Smooth muscle cell of bladder (primary cell): ENCODE measurements around the gene ZNF263. TPM values are rescaled to one million over a fixed set of nuclear protein-coding genes. Genes with fewer than 3 reads are reported as not detected.

Experiments used
- total RNA-seq: library from RNA; depleted of rRNA; stranded (reverse); fragments of >200 nt; gene quantifications from 2 replicates; pipeline ENCODE4 v1.2.3, GENCODE V29; 2014

The ZNF263 gene
- total RNA-seq, result 33.6 and 34.8 TPM in 2 replicates

DNA sequence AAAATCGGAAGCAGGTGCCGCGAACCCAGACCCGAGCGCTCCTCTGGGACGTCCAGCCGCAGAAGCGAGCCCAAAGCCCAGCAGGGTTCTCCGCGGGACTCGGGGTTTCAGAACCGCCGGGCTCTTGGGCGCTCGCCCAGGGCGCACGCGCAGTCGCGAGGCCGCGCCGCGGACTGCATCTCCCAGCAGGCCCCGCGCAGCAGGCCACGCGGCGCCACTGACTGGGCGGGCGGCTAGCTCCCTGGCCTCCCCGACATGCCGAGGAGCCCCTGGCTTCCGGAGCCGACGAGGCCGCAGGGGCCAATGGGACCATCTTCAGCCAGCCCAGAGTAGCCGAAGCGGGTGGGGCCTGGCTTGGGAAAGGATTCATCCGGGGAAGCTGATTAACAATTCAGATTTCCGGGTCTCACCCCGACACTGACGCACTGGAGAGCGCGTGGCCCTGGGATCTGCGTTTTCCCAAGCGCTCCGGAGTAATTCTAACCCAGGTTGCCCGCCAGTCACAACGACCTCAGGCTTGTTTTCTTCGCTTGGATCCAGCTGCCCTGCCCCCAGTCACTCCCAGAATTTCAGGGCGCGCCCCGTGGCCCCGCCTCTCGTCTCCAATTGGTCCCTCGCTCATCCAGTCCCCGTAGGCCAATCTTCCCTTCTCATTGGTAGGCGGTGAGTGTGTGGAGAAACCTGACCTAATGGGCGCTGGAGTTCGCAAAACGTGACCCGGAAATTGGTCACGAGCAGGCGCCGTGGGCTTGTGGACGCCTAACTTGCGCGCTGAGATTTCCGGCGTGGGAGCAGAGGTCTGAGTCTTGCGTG is at the start of gene ZNF263:
ZNF263 (plus strand) TSS at position 762 of the 813 bp plus-strand sequence. CDS start 328 bp downstream, outside the sequence.

DNA sequence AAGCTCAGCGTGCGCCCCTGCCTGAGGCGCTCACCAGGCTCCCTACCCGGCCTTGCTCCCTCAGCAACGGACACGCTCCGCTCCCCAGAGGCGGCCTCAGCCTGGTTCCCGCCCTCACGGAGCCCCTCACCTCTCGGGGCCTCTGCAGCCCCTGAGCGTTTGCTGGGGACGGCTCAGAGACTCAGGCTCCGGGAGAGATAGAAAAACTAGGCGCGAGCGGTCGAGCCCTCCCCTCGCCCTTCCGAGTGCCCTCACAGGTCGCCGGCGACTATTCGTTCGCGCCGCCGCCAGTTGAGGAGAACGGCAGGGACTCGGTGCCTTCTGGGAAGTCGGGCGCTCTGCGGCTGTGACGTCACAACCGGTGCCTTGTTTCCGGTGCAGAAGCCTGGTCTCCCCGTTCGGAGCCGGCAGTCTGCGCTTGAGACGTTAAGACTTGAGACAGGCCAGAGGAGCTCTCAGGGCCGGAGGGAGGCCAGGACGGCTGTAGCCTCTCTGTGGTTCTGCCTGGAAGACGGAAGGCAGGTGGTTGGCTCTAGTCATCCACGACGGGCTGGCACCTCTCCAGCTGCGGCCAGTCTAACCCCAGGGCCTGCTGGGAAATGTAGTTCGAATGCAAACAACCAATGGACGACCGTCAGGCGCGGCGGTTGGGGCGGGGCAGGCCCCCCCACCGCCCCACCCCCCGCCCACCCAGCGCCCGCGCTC is 48.3 kb upstream of the ZNF263 start, which contains the start of gene ZNF200:
ZNF200 (minus strand) TSS at position 302 of the 705 bp plus-strand sequence. CDS start 1,403 bp downstream, outside the sequence.

GRCh38 chr16:3256146-3256865 is 27.0 kb upstream of the ZNF263 start, which contains the start of gene MEFV:
MEFV (minus strand) TSS chr16:3256633; CDS start chr16:3256587, 46 bp downstream.

DNA sequence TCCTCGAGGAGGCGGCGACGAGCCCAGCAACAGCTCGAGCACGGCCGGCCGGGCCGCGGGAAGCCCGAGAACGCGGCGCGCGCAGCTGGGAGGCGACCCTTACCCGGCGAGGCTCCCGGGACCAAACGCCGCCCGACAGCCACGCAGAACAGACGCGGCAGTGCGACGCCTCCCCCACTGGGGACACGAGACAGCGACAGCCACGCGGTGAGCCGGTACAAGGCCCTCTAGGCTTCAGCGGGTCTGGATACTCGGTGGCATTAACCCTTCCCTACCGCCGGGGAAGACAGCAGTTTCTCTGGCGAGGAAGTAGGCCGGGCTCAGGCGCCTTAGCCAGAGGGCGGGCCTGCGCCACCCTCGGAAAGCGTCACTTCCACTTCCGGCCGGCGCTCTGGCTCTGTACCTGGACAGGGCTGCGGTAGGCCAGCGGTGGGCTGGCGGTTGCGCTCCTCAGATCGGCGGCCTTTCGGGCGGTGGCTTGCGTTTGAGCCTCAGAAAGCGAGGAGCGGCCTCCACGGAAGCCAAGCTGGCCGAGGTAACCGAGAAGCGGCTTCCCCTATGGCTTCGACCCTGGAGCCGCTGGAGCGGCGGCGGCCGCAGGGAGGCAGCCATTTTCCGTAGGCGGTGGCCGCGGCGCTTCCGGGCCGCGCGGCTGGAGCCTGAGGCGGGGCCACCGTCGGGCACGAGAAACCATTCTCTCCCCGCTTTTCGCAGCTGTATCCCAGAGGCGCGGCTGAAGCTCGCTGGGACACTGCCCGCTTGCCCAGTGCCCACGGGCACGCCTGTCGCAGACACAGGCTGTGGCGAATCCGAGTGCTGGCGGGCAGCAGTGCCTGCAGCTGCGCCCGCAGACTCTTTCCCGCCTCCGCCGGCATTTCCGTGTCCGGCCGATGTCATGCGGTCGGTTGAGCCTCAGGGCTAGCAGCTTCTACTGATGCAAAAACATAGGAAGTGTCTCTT is 22.1 kb downstream of the ZNF263 start, which contains the start of the genes TIGD7 and ZNF75A:
TIGD7 (minus strand) TSS at position 322 of the 960 bp plus-strand sequence. CDS start 4,816 bp downstream, outside the sequence.
ZNF75A (plus strand) TSS at position 389 of the 960 bp plus-strand sequence. CDS start 2,932 bp downstream, outside the sequence.

Other genes starting within 250 kb of the ZNF263 start
- under 0.01 and 0.37 TPM in 2 replicates for gene BICDL2, start 246.5 kb upstream of the ZNF263 start, total RNA-seq
- gene MMP25, start 236.9 kb upstream of the ZNF263 start, total RNA-seq, result under 0.01 TPM in 1 of 2 replicates, not detected in the other
- gene IL32, start 217.9 kb upstream of the ZNF263 start, total RNA-seq, result 2.1 and 8.2 TPM in 2 replicates
- gene ZSCAN10, start 184.2 kb upstream of the ZNF263 start, total RNA-seq, result not detected in 2 replicates
- gene ZNF205, start 170.9 kb upstream of the ZNF263 start, total RNA-seq, result 11.8 and 12.8 TPM in 2 replicates
- 2.6 and 3.5 TPM in 2 replicates for gene ZNF213, start 148.5 kb upstream of the ZNF263 start, total RNA-seq
- gene OR1F1, start 95.3 kb upstream of the ZNF263 start, total RNA-seq, result not detected in 2 replicates
- gene ZNF200, start 48.3 kb upstream of the ZNF263 start, total RNA-seq, result 6.5 and 7.4 TPM in 2 replicates
- under 0.01 and 0.14 TPM in 2 replicates for gene MEFV, start 26.9 kb upstream of the ZNF263 start, total RNA-seq
- gene TIGD7, start 21.9 kb downstream of the ZNF263 start, total RNA-seq, result 2.6 and 4.6 TPM in 2 replicates
- gene ZNF75A, start 22.0 kb downstream of the ZNF263 start, total RNA-seq, result 12.7 and 17.5 TPM in 2 replicates
- gene OR2C1, start 72.4 kb downstream of the ZNF263 start, total RNA-seq, result 0.09 and 0.14 TPM in 2 replicates
- 9.5 TPM in 2 replicates for gene ZSCAN32, start 117.5 kb downstream of the ZNF263 start, total RNA-seq
- gene ZNF174, start 117.7 kb downstream of the ZNF263 start, total RNA-seq, result 4.7 and 5.5 TPM in 2 replicates
- gene ZNF597, start 160.0 kb downstream of the ZNF263 start, total RNA-seq, result 1.3 and 1.4 TPM in 2 replicates
- 7.4 and 10.1 TPM in 2 replicates for gene NAA60, start 160.2 kb downstream of the ZNF263 start, total RNA-seq
- gene C16orf90, start 212.0 kb downstream of the ZNF263 start, total RNA-seq, result not detected in 2 replicates
- gene CLUAP1, start 217.5 kb downstream of the ZNF263 start, total RNA-seq, result 24.0 and 30.1 TPM in 2 replicates